ENCODE results near the gene TRPM3.

Gene TRPM3

DNA sequence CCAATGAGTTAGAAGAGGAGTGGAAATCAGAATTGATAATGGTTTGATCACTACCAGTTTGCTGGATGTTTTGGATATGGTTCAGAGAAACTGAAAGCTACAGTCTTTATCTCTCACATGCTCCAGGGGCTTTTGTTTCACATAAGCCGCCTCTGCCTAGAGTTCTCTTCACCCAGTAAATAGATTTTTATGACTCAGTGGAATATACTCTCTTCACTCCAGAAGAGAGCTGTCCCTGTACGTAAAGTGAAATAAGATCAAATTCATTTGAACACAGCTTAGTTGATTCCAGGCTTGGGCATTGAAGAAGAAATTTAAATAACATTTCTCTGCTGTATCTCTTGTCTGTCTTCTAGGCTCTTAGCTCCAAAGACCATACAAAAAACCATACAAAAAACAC is 184.9 kb downstream of the TRPM3 start:
- Histone ChIP-seq H3K36me3 (ENCODE audit: control insufficient read depth, insufficient read depth, low read length) (no peaks in the 10 kb centered on the region), H3K27me3 (ENCODE audit: control insufficient read depth, insufficient read depth, low read length) (no peaks in the 10 kb centered on the region), H3K27ac (no peak overlapping the region), H3K4me2 (ENCODE audit: low read length) (no peak overlapping the region), H3K4me3 (ENCODE audit: low read depth, low read length) (no peak overlapping the region), H2AFZ (no peak overlapping the region), H3K79me2 (no peaks in the 10 kb centered on the region), H3K9ac (no peak overlapping the region), H3K9me3 (ENCODE audit: control insufficient read depth, low read length) (no peaks in the 10 kb centered on the region), H3K4me1 (no peaks in the 10 kb centered on the region)
- no peak for TF ChIP-seq CTCF (IDR thresholded peaks at IDR 0.05)

- no peak overlapping the region for H3K4me2 ChIP-seq (ENCODE audit: low read length)
These were observed 185.6 kb downstream of the TRPM3 start for GRCh38 chr9:70935856-70936255.

DNA sequence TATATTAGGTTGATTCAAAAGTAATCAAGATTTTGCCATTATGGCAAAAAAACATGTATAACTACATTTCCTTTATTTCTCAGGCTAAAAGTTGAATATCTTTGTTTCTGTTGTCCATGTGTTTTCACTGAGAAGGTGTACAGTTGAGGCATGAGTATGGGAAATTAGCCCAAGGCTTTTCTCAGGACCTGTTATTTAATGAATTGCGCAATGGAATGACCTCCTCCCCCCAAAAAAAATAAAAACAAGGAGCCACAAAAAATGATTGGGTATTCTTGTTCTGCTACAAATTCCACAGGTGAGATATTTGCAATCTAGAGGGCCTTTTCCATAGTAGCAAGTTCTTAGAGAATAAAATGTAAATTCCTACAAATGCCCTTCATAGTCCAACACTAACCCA is 186.8 kb downstream of the TRPM3 start:
- no peak for TF ChIP-seq CTCF (IDR thresholded peaks at IDR 0.05)
- Histone ChIP-seq H3K9me3 (ENCODE audit: control insufficient read depth, low read length) (no peaks in the 10 kb centered on the region), H3K4me3 (ENCODE audit: low read depth, low read length) (no peak overlapping the region), H3K27me3 (ENCODE audit: control insufficient read depth, insufficient read depth, low read length) (no peaks in the 10 kb centered on the region), H3K79me2 (no peaks in the 10 kb centered on the region), H3K9ac (no peak overlapping the region), H2AFZ (no peak overlapping the region), H3K36me3 (ENCODE audit: control insufficient read depth, insufficient read depth, low read length) (no peaks in the 10 kb centered on the region), H3K4me1 (no peaks in the 10 kb centered on the region), H3K4me2 (ENCODE audit: low read length) (no peak overlapping the region), H3K27ac (no peak overlapping the region)

More at GRCh38 chr9:70935856-70936255, 185.6 kb downstream of the TRPM3 start:
- no peak overlapping the region for H3K9ac ChIP-seq
- no peak for TF ChIP-seq CTCF (IDR thresholded peaks at IDR 0.05)
- H3K9me3 ChIP-seq (ENCODE audit: control insufficient read depth, low read length) = no peaks in the 10 kb centered on the region
- H3K27me3 ChIP-seq (ENCODE audit: control insufficient read depth, insufficient read depth, low read length) = no peaks in the 10 kb centered on the region
- no peaks in the 10 kb centered on the region for H3K36me3 ChIP-seq (ENCODE audit: control insufficient read depth, insufficient read depth, low read length)
- no peak overlapping the region for H3K27ac ChIP-seq
- no peak overlapping the region for H3K4me3 ChIP-seq (ENCODE audit: low read depth, low read length)
- H3K79me2 ChIP-seq = no peaks in the 10 kb centered on the region
- H3K4me1 ChIP-seq = no peaks in the 10 kb centered on the region
- H2AFZ ChIP-seq = no peak overlapping the region

- H3K27ac ChIP-seq = no peak overlapping the region
- H3K9me3 ChIP-seq (ENCODE audit: control insufficient read depth, low read length) = no peaks in the 10 kb centered on the region
- no peaks in the 10 kb centered on the region for H3K36me3 ChIP-seq (ENCODE audit: control insufficient read depth, insufficient read depth, low read length)
- no peak for TF ChIP-seq CTCF (IDR thresholded peaks at IDR 0.05)
- no peaks in the 10 kb centered on the region for H3K27me3 ChIP-seq (ENCODE audit: control insufficient read depth, insufficient read depth, low read length)
- no peak overlapping the region for H3K9ac ChIP-seq
- no peaks in the 10 kb centered on the region for H3K4me1 ChIP-seq
- H2AFZ ChIP-seq = no peak overlapping the region
- H3K79me2 ChIP-seq = no peaks in the 10 kb centered on the region
- no peak overlapping the region for H3K4me3 ChIP-seq (ENCODE audit: low read depth, low read length)
- H3K4me2 ChIP-seq (ENCODE audit: low read length) = no peak overlapping the region
These were observed 188.1 kb downstream of the TRPM3 start for GRCh38 chr9:70933321-70933720.

- Histone ChIP-seq H3K9ac (no peak overlapping the region), H3K4me1 (no peaks in the 10 kb centered on the region), H3K4me2 (ENCODE audit: low read length) (no peak overlapping the region), H2AFZ (no peak overlapping the region), H3K79me2 (no peaks in the 10 kb centered on the region), H3K27ac (no peak overlapping the region), H3K27me3 (ENCODE audit: control insufficient read depth, insufficient read depth, low read length) (no peaks in the 10 kb centered on the region), H3K9me3 (ENCODE audit: control insufficient read depth, low read length) (no peaks in the 10 kb centered on the region), H3K4me3 (ENCODE audit: low read depth, low read length) (no peak overlapping the region), H3K36me3 (ENCODE audit: control insufficient read depth, insufficient read depth, low read length) (no peaks in the 10 kb centered on the region)
- TF ChIP-seq CTCF (IDR thresholded peaks at IDR 0.05) = no peak
These were observed 189.3 kb downstream of the TRPM3 start for GRCh38 chr9:70932097-70932496.
